SU-DHL-6 (cell line): ENCODE measurements around the gene STK32B.

ENCODE experiments used
- H2AFZ ChIP-seq: fragments of 200-600 bp; sonication (generic); 2 replicates; pipeline ENCODE4 v1.6.1; 2014; ENCODE audit warnings: low read depth, mild to moderate bottlenecking, moderate library complexity, mixed read lengths, antibody characterized with exemption, low read length; ENCODE audit not compliant: severe bottlenecking
- H3F3A ChIP-seq: fragments of 200-600 bp; shearing (Covaris generic); 2 replicates; pipeline ENCODE4 v1.6.0; 2016; ENCODE audit warnings: antibody characterized with exemption, mild to moderate bottlenecking; ENCODE audit not compliant: insufficient read depth
- H3K27ac ChIP-seq: fragments of 200-600 bp; sonication (generic); 2 replicates; pipeline ENCODE4 v1.5.1; 2016; ENCODE audit warnings: low read depth, mild to moderate bottlenecking, low read length, moderate library complexity, mixed read lengths
- H3K27me3 ChIP-seq: fragments of 200-600 bp; sonication (generic), shearing (Covaris generic); 2 replicates; pipeline ENCODE4 v1.6.0; 2014; ENCODE audit warnings: mild to moderate bottlenecking, low read length
- H3K36me3 ChIP-seq: fragments of 200-600 bp; sonication (generic); 2 replicates; pipeline ENCODE4 v1.6.1; 2014; ENCODE audit warnings: mild to moderate bottlenecking, low read length, mixed read lengths
- H3K4me2 ChIP-seq: fragments of 300-600, 200-600 bp; shearing (Covaris generic), sonication (generic); 2 replicates; pipeline ENCODE4 v1.6.0; 2014; ENCODE audit warnings: low read length, low read depth, mild to moderate bottlenecking; ENCODE audit not compliant: poor library complexity, severe bottlenecking
- H3K4me3 ChIP-seq: fragments of 200-600 bp; sonication (generic); 2 replicates; pipeline ENCODE4 v1.5.1; 2014; ENCODE audit warnings: antibody characterized with exemption, low read length, mild to moderate bottlenecking, mixed read lengths; ENCODE audit not compliant: insufficient read depth, poor library complexity, severe bottlenecking
- H3K79me2 ChIP-seq: fragments of 200-600 bp; sonication (generic); 2 replicates; pipeline ENCODE4 v1.6.1; 2014; ENCODE audit warnings: mild to moderate bottlenecking, low read length, moderate library complexity; ENCODE audit not compliant: insufficient read depth
- H3K9ac ChIP-seq: fragments of 200-600 bp; sonication (generic); 2 replicates; pipeline ENCODE4 v1.7.0; 2014; ENCODE audit warnings: mild to moderate bottlenecking, low read length
- H3K9me2 ChIP-seq: fragments of 200-600 bp; sonication (generic); replicated peaks from 2 replicates; pipeline ENCODE4 v1.6.1; 2014; ENCODE audit warnings: low read length; ENCODE audit not compliant: insufficient read depth
- H3K9me3 ChIP-seq: fragments of 200-600 bp; sonication (generic); 2 replicates; pipeline ENCODE4 v1.6.1; 2014; ENCODE audit warnings: low read length, mixed read lengths; ENCODE audit not compliant: insufficient read depth
- H4K20me1 ChIP-seq: fragments of 200-600 bp; sonication (generic); 2 replicates; pipeline ENCODE4 v1.6.1; 2014; ENCODE audit warnings: low read depth, mild to moderate bottlenecking, antibody characterized with exemption, low read length, moderate library complexity, mixed read lengths
- EZH2phosphoT487 ChIP-seq: fragments of 200-600 bp; sonication (generic), shearing (Covaris generic); conservative IDR thresholded peaks from 2 replicates; pipeline ENCODE4 v1.6.1; 2018; ENCODE audit warnings: mild to moderate bottlenecking, antibody characterized with exemption, low read length, moderate library complexity, mixed read lengths
- TF ChIP-seq, protein P1 (sequence below): fragments of 200-600 bp; sonication (generic); IDR thresholded peaks from one replicate; pipeline ENCODE4 v1.5.1; 2017; ENCODE audit warnings: antibody characterized with exemption, mild to moderate bottlenecking, low read length, moderate library complexity; ENCODE audit not compliant: insufficient read depth, poor library complexity, severe bottlenecking

Gene STK32B

DNA sequence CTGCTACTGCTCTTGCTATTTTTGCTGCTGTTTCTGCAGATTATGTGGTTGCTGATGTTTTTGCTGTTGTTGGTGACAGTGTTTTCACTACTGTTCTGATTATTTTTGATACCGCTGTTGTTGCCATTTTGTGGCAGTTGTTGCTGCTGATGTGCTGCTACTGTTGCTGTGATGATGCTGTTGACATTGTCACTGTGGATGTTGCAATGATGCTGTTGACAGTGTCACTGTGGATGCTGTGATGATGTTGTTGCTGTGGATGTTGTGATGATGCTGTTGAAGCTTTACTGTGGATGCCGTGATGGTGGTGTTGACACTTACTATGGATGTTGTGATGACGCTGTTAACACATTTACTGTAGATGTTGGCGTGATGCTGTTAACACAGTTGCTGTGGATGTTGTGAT lies 476.8 kb downstream of the STK32B start:
- H2AFZ ChIP-seq, result no peak overlapping the region
- H3K9ac ChIP-seq, result no peak overlapping the region
- TF ChIP-seq, protein P1, sequence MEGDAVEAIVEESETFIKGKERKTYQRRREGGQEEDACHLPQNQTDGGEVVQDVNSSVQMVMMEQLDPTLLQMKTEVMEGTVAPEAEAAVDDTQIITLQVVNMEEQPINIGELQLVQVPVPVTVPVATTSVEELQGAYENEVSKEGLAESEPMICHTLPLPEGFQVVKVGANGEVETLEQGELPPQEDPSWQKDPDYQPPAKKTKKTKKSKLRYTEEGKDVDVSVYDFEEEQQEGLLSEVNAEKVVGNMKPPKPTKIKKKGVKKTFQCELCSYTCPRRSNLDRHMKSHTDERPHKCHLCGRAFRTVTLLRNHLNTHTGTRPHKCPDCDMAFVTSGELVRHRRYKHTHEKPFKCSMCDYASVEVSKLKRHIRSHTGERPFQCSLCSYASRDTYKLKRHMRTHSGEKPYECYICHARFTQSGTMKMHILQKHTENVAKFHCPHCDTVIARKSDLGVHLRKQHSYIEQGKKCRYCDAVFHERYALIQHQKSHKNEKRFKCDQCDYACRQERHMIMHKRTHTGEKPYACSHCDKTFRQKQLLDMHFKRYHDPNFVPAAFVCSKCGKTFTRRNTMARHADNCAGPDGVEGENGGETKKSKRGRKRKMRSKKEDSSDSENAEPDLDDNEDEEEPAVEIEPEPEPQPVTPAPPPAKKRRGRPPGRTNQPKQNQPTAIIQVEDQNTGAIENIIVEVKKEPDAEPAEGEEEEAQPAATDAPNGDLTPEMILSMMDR, result no peak
- TF ChIP-seq EZH2phosphoT487, result no peak

DNA sequence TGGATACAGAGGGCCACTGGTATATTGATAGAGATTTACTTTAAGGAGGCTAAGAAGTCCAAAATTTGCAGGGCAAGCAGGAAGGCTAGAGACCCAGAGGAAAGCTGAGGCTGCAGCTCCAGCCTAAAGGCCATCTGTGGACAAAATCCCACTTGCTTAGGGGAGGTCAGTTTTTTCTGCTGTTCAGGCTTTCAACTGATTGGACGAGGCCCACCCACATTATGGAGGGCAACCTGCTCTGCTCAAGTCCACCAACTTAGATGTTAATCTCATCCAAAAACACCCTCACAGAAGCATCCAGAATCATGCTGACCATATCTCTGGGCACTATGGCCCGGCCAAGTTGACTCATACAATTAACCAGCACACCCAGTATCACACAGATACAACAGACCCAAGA lies 480.8 kb downstream of the STK32B start:
- no peaks in the 10 kb centered on the region for H3K9me3 ChIP-seq
- H3K9me2 ChIP-seq, result no peaks in the 10 kb centered on the region
- no peak overlapping the region for H3K4me3 ChIP-seq
- H3K36me3 ChIP-seq, result no peaks in the 10 kb centered on the region
- H3K4me2 ChIP-seq, result no peak overlapping the region
- H3K27me3 ChIP-seq, result no peaks in the 10 kb centered on the region
- TF ChIP-seq, protein P1, result no peak
- TF ChIP-seq EZH2phosphoT487, result no peak
- no peak overlapping the region for H2AFZ ChIP-seq
- H3K27ac ChIP-seq, result no peak overlapping the region
- no peaks in the 10 kb centered on the region for H3F3A ChIP-seq
- no peaks in the 10 kb centered on the region for H4K20me1 ChIP-seq
- no peaks in the 10 kb centered on the region for H3K79me2 ChIP-seq
- no peak overlapping the region for H3K9ac ChIP-seq

More for the DNA sequence above, 476.8 kb downstream of the STK32B start:
- Histone ChIP-seq H3K4me2 (no peak overlapping the region), H3K27me3 (no peaks in the 10 kb centered on the region), H3K9me3 (no peaks in the 10 kb centered on the region), H3K4me3 (no peak overlapping the region), H4K20me1 (no peaks in the 10 kb centered on the region), H3K79me2 (no peaks in the 10 kb centered on the region), H3K27ac (no peak overlapping the region), H3K9me2 (no peaks in the 10 kb centered on the region), H3K36me3 (no peaks in the 10 kb centered on the region), H3F3A (no peaks in the 10 kb centered on the region)

DNA sequence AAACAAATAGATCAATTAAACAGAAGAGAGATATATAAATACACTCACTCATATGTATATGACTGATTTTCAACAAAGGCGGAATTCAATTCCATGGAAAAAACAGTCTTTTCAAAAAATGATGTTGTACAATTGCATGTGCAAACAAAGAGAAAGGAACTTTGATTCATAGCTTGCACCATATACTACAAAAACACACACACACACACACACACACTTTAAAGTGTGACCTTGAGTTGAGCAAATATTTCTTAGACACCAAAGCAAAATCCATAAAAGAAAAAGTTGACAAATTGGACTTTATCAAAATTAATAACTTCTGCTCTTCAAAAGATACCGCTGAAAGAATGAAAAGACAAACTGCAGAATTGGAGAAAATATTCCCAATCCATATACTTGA lies 488.3 kb downstream of the STK32B start:
- Histone ChIP-seq H3K9ac (no peak overlapping the region), H2AFZ (no peak overlapping the region), H3K4me3 (no peak overlapping the region), H3K9me2 (no peaks in the 10 kb centered on the region), H4K20me1 (no peaks in the 10 kb centered on the region), H3K36me3 (no peaks in the 10 kb centered on the region), H3K27ac (no peak overlapping the region), H3K27me3 (no peaks in the 10 kb centered on the region), H3K9me3 (no peaks in the 10 kb centered on the region), H3K4me2 (no peak overlapping the region), H3F3A (no peaks in the 10 kb centered on the region), H3K79me2 (no peaks in the 10 kb centered on the region)
- no peak for TF ChIP-seq EZH2phosphoT487
- TF ChIP-seq, protein P1, result no peak
